Measurements from ENCODE around the gene NRG2.
A peak's percentile ranks its signal among the peaks of the same experiment; 100 is the strongest.

The NRG2 gene

GRCh38 chr5:140011297-140011802 lies 31.7 kb downstream of the NRG2 start:
- DNase-seq: no peak

GRCh38 chr5:140010798-140011197 lies 32.3 kb downstream of the NRG2 start:
- DNase-seq: no peak

GRCh38 chr5:140007311-140007710 lies 35.8 kb downstream of the NRG2 start:
- no peak for DNase-seq

GRCh38 chr5:140005145-140005591 lies 37.9 kb downstream of the NRG2 start:
- DNase-seq: peak in 1 of 51 donors; percentile 11

GRCh38 chr5:140004174-140004573 lies 38.9 kb downstream of the NRG2 start:
- no peak for DNase-seq

- no peak for DNase-seq
Measured at GRCh38 chr5:140003519-140003918, 39.6 kb downstream of the NRG2 start.

GRCh38 chr5:140000332-140000731 lies 42.8 kb downstream of the NRG2 start:
- peak in 8 of 51 donors; percentile 4 to 39 (median 12) for DNase-seq

- no peak for DNase-seq
Measured at GRCh38 chr5:139998837-139999236, 44.3 kb downstream of the NRG2 start.

GRCh38 chr5:139997276-139997675 lies 45.8 kb downstream of the NRG2 start:
- DNase-seq: no peak

- DNase-seq: no peak
Measured at GRCh38 chr5:139995929-139996328, 47.2 kb downstream of the NRG2 start.

GRCh38 chr5:139994234-139994633 lies 48.9 kb downstream of the NRG2 start:
- no peak for DNase-seq

GRCh38 chr5:139985733-139986132 lies 57.4 kb downstream of the NRG2 start:
- DNase-seq: no peak

- no peak for DNase-seq
Measured at GRCh38 chr5:139985290-139985689, 57.8 kb downstream of the NRG2 start.

- DNase-seq: no peak
Measured at GRCh38 chr5:139984816-139985215, 58.3 kb downstream of the NRG2 start.

GRCh38 chr5:139982975-139983240 lies 60.2 kb downstream of the NRG2 start:
- DNase-seq: no peak

- DNase-seq: peak in 26 of 51 donors; percentile 12 to 76 (median 34)
Measured at GRCh38 chr5:139982157-139982974, 60.7 kb downstream of the NRG2 start.

- DNase-seq: no peak
Measured at GRCh38 chr5:139980765-139981164, 62.3 kb downstream of the NRG2 start.

GRCh38 chr5:139979943-139980342 lies 63.2 kb downstream of the NRG2 start:
- DNase-seq: no peak

GRCh38 chr5:139979518-139979917 lies 63.6 kb downstream of the NRG2 start:
- DNase-seq: no peak

- no peak for DNase-seq
Measured at GRCh38 chr5:139976703-139977102, 66.4 kb downstream of the NRG2 start.

- DNase-seq: no peak
Measured at GRCh38 chr5:139975942-139976341, 67.2 kb downstream of the NRG2 start.

- no peak for DNase-seq
Measured at GRCh38 chr5:139975306-139975705, 67.8 kb downstream of the NRG2 start.

GRCh38 chr5:139974661-139975060 lies 68.4 kb downstream of the NRG2 start:
- no peak for DNase-seq
